OCI-LY1 (cell line): ENCODE data around the gene FSD1L.

Experiments used
- H2AFZ ChIP-seq: fragments of 200-600 bp; sonication (generic), shearing (Covaris generic); 2 replicates; pipeline ENCODE4 v1.6.0; 2014; ENCODE audit warnings: antibody characterized with exemption, mild to moderate bottlenecking, low read length
- H3F3A ChIP-seq: fragments of 200-600 bp; sonication (generic), shearing (Covaris generic); 2 replicates; pipeline ENCODE4 v1.6.0; 2014; ENCODE audit warnings: mild to moderate bottlenecking, antibody characterized with exemption, low read length, moderate library complexity; ENCODE audit not compliant: insufficient read depth
- H3K27ac ChIP-seq: fragments of 200-600 bp; sonication (generic); 2 replicates; pipeline ENCODE4 v1.5.1; 2014; ENCODE audit warnings: low read length, mixed run types, mild to moderate bottlenecking, low read depth; ENCODE audit not compliant: poor library complexity, severe bottlenecking
- H3K27me3 ChIP-seq: fragments of 200-600 bp; sonication (generic); 2 replicates; pipeline ENCODE4 v1.6.0; 2014; ENCODE audit warnings: antibody characterized with exemption, mild to moderate bottlenecking, low read length, moderate library complexity; ENCODE audit not compliant: insufficient read depth
- H3K36me3 ChIP-seq: fragments of 200-600 bp; sonication (generic); 2 replicates; pipeline ENCODE4 v1.6.1; 2014; ENCODE audit warnings: mild to moderate bottlenecking, antibody characterized with exemption, low read length, moderate library complexity, mixed read lengths; ENCODE audit not compliant: insufficient read depth
- H3K4me1 ChIP-seq: fragments of 200-600 bp; sonication (generic); 2 replicates; pipeline ENCODE4 v1.5.1; 2014; ENCODE audit warnings: mild to moderate bottlenecking, low read length, moderate library complexity; ENCODE audit not compliant: insufficient read depth, severe bottlenecking
- H3K4me2 ChIP-seq: fragments of 200-600 bp; sonication (generic), shearing (Covaris generic); 2 replicates; pipeline ENCODE4 v1.6.1; 2014; ENCODE audit warnings: low read length
- H3K4me3 ChIP-seq: fragments of 200-600 bp; sonication (generic); 2 replicates; pipeline ENCODE4 v1.5.1; 2014; ENCODE audit warnings: low read length, low read depth, mild to moderate bottlenecking, mixed read lengths; ENCODE audit not compliant: poor library complexity, severe bottlenecking
- H3K79me2 ChIP-seq: fragments of 200-600 bp; shearing (Covaris generic); 2 replicates; pipeline ENCODE4 v1.6.1; 2016; ENCODE audit warnings: mixed run types, low read length, mixed read lengths; ENCODE audit not compliant: insufficient read depth
- H3K9ac ChIP-seq: fragments of 200-600 bp; sonication (generic), shearing (Covaris generic); 2 replicates; pipeline ENCODE4 v1.6.1; 2014; ENCODE audit warnings: mild to moderate bottlenecking, low read length, mixed read lengths
- H3K9me2 ChIP-seq: fragments of 200-600 bp; sonication (generic), shearing (Covaris generic); 2 replicates; pipeline ENCODE4 v1.6.1; 2014; ENCODE audit warnings: low read depth, mild to moderate bottlenecking, low read length, mixed read lengths
- H3K9me3 ChIP-seq: fragments of 200-600 bp; shearing (Covaris generic); 2 replicates; pipeline ENCODE4 v1.6.1; 2014; ENCODE audit warnings: low read length, mixed read lengths
- H4K20me1 ChIP-seq: fragments of 200-600 bp; sonication (generic), shearing (Covaris generic); 2 replicates; pipeline ENCODE4 v1.6.0; 2016; ENCODE audit warnings: mild to moderate bottlenecking, low read length; ENCODE audit not compliant: insufficient read depth
- CTCF ChIP-seq: fragments of 200-600 bp; sonication (generic), shearing (Covaris generic); IDR thresholded peaks from 2 replicates; pipeline ENCODE4 v1.5.1; 2017; ENCODE audit warnings: mild to moderate bottlenecking, antibody characterized with exemption, low read length, moderate library complexity, mixed read lengths
- EZH2 ChIP-seq: fragments of 200-600 bp; sonication (generic), shearing (Covaris generic); IDR thresholded peaks from 2 replicates; pipeline ENCODE4 v1.8.0; 2017; ENCODE audit warnings: borderline replicate concordance, mixed run types, mild to moderate bottlenecking, antibody characterized with exemption, low read length, moderate library complexity, mixed read lengths

Gene FSD1L

DNA sequence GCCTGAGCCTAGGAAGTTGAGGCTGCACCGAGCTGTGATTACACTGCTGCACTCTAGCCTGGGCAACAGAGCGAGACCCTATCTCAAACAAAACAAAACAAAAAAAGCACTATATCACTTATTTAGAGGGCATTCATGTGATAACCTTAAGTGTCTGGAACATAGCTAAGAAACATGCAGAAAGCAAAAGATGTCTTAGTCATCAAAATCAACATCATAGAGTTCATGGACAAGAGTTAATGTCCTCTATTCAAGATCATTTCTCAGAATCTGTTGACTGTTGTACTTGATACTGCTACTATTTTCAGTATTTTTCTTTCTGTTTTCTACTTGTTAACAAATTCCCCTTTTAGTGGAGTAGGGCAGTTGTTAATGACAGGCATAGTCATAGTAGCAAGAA is 25.4 kb downstream of the FSD1L start:
- no peak for TF ChIP-seq EZH2
- TF ChIP-seq CTCF = no peak
- no peak overlapping the region for H3K27ac ChIP-seq
- no peaks in the 10 kb centered on the region for H3K9me2 ChIP-seq
- no peaks in the 10 kb centered on the region for H3K27me3 ChIP-seq
- H3F3A ChIP-seq = 0 out of 2 replicates have a peak, but pooled peaks cover 4% of the 10 kb centered on the region
- H3K79me2 ChIP-seq = no peaks in the 10 kb centered on the region
- no peak overlapping the region for H3K4me2 ChIP-seq
- H4K20me1 ChIP-seq = no peaks in the 10 kb centered on the region
- no peak overlapping the region for H3K9ac ChIP-seq
- H3K36me3 ChIP-seq = peaks cover 5% of the 10 kb centered on the region
- H3K9me3 ChIP-seq = no peaks in the 10 kb centered on the region
- H3K4me3 ChIP-seq = no peak overlapping the region
- no peak overlapping the region for H2AFZ ChIP-seq
- H3K4me1 ChIP-seq = no peaks in the 10 kb centered on the region

GRCh38 chr9:105475302-105475701 is 27.5 kb downstream of the FSD1L start:
- TF ChIP-seq CTCF (peak; percentile 42; the same call in 1 of the 2 replicates), EZH2 (no peak)
- Histone ChIP-seq H3F3A (0 out of 2 replicates have a peak, but pooled peaks cover 4% of the 10 kb centered on the region), H3K27ac (no peak overlapping the region), H3K36me3 (no peaks in the 10 kb centered on the region), H4K20me1 (no peaks in the 10 kb centered on the region), H3K9ac (no peak overlapping the region), H3K9me3 (no peaks in the 10 kb centered on the region), H3K4me1 (no peaks in the 10 kb centered on the region), H3K9me2 (no peaks in the 10 kb centered on the region), H3K4me2 (no peak overlapping the region), H3K4me3 (no peak overlapping the region), H3K27me3 (no peaks in the 10 kb centered on the region), H2AFZ (no peak overlapping the region), H3K79me2 (no peaks in the 10 kb centered on the region)

DNA sequence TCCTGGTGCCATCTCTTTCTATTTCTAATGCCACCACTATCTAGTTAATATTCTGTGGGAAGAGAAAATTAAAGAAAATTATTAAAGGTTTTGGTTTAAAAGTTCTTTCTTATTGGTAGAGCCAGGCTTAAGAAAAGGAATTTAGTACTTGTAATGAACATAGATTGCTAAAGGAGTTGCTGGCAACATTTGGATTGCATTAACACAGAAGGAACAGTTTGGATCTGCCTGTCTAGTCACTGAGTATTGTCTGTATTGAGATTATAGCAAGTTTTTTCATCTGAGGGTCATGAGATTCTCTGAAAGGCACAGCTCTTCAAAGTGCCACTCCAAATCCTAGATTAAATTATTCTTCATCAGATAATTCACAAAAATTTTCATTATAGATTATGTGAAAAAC is 32.0 kb downstream of the FSD1L start:
- 0 out of 2 replicates have a peak, but pooled peaks cover 4% of the 10 kb centered on the region for H3F3A ChIP-seq
- H3K79me2 ChIP-seq = no peaks in the 10 kb centered on the region
- H4K20me1 ChIP-seq = no peaks in the 10 kb centered on the region
- H3K27me3 ChIP-seq = no peaks in the 10 kb centered on the region
- no peak overlapping the region for H3K9ac ChIP-seq
- no peak overlapping the region for H3K4me2 ChIP-seq
- H3K4me3 ChIP-seq = no peak overlapping the region
- no peak for TF ChIP-seq CTCF
- no peak for TF ChIP-seq EZH2
- H3K4me1 ChIP-seq = no peaks in the 10 kb centered on the region
- H3K36me3 ChIP-seq = no peaks in the 10 kb centered on the region
- H3K9me3 ChIP-seq = no peaks in the 10 kb centered on the region
- H3K27ac ChIP-seq = no peak overlapping the region
- no peaks in the 10 kb centered on the region for H3K9me2 ChIP-seq
- no peak overlapping the region for H2AFZ ChIP-seq
